GM23338 (cell line): Measurements from ENCODE around the gene HACD2. TPM values are rescaled to one million over a fixed set of nuclear protein-coding genes. Genes with fewer than 3 reads are reported as not detected.

Source experiments
- ATAC-seq: fragments of 200-7000 bp; cut with Tn5 transposase; 3 replicates; pipeline ENCODE4 v1.9.1; 2020
- DNase-seq: peaks from one replicate; pipeline ENCODE4 v3.0.0-alpha.2; 2015; ENCODE audit warnings: low spot score
- H2AFZ ChIP-seq: fragments of 200-600 bp; sonication (generic); 2 replicates; pipeline ENCODE4 v1.8.0; 2016; ENCODE audit warnings: antibody characterized with exemption, mild to moderate bottlenecking, moderate library complexity
- H3F3A ChIP-seq: fragments of 200-600 bp; sonication (generic); replicated peaks from 2 replicates; pipeline ENCODE4 v1.8.0; 2017; ENCODE audit warnings: antibody characterized with exemption, mixed run types, low read depth
- H3K27ac ChIP-seq: fragments of 200-600 bp; sonication (generic); 2 replicates; pipeline ENCODE4 v1.6.1; 2016; ENCODE audit warnings: low read depth
- H3K27me3 ChIP-seq: fragments of 200-600 bp; sonication (generic); 2 replicates; pipeline ENCODE4 v1.8.0; 2016; ENCODE audit warnings: mild to moderate bottlenecking, mixed run types, moderate library complexity; ENCODE audit not compliant: insufficient read depth
- H3K36me3 ChIP-seq: fragments of 200-600 bp; sonication (generic); 2 replicates; pipeline ENCODE4 v1.8.0; 2016; ENCODE audit warnings: mild to moderate bottlenecking; ENCODE audit not compliant: insufficient read depth
- H3K4me1 ChIP-seq: fragments of 200-600 bp; sonication (generic); 2 replicates; pipeline ENCODE4 v1.8.0; 2016; ENCODE audit warnings: mild to moderate bottlenecking, moderate library complexity; ENCODE audit not compliant: insufficient read depth
- H3K4me2 ChIP-seq: fragments of 200-600 bp; sonication (generic); 2 replicates; pipeline ENCODE4 v1.7.1; 2017; ENCODE audit warnings: mixed run types
- H3K4me3 ChIP-seq: fragments of 200-600 bp; sonication (generic); 2 replicates; pipeline ENCODE4 v1.6.1; 2016; ENCODE audit warnings: mixed run types
- H3K79me2 ChIP-seq: fragments of 200-600 bp; sonication (generic); replicated peaks from 2 replicates; pipeline ENCODE4 v1.8.0; 2017; ENCODE audit warnings: mild to moderate bottlenecking; ENCODE audit not compliant: insufficient read depth
- H3K9me2 ChIP-seq: fragments of 200-600 bp; sonication (generic); 2 replicates; pipeline ENCODE4 v1.8.0; 2017; ENCODE audit not compliant: insufficient read depth
- H4K20me1 ChIP-seq: fragments of 200-600 bp; sonication (generic); replicated peaks from 2 replicates; pipeline ENCODE4 v1.8.0; 2017; ENCODE audit warnings: mild to moderate bottlenecking; ENCODE audit not compliant: insufficient read depth
- H3K27ac Mint-ChIP-seq: 2 replicates; pipeline ENCODE4 v1.8.0; 2020; ENCODE audit warnings: inconsistent platforms, mild to moderate bottlenecking, moderate library complexity, mixed read lengths
- H3K27me3 Mint-ChIP-seq: 3 replicates; pipeline ENCODE4 v1.8.0; 2022; ENCODE audit warnings: low read depth, mild to moderate bottlenecking, moderate library complexity, mixed read lengths, inconsistent platforms; ENCODE audit not compliant: insufficient read depth, poor library complexity
- H3K36me3 Mint-ChIP-seq: 3 replicates; pipeline ENCODE4 v1.8.0; 2021; ENCODE audit warnings: low read depth, mild to moderate bottlenecking, inconsistent platforms, moderate library complexity, mixed read lengths
- H3K4me1 Mint-ChIP-seq: 3 replicates; pipeline ENCODE4 v1.8.0; 2020; ENCODE audit warnings: mild to moderate bottlenecking, inconsistent platforms, mixed read lengths
- H3K4me3 Mint-ChIP-seq: 3 replicates; pipeline ENCODE4 v1.8.0; 2021; ENCODE audit warnings: moderate library complexity, mild to moderate bottlenecking, inconsistent platforms, mixed read lengths
- H3K9me3 Mint-ChIP-seq: 3 replicates; pipeline ENCODE4 v1.8.0; 2020; ENCODE audit warnings: moderate library complexity, mild to moderate bottlenecking, inconsistent platforms, mixed read lengths
- CREB1 ChIP-seq: fragments of 250-450 bp; sonication (Bioruptor Pico); IDR thresholded peaks from 2 replicates; pipeline ENCODE4 v1.5.0; 2020; ENCODE audit warnings: low read depth, mild to moderate bottlenecking, moderate library complexity
- EZH2 ChIP-seq: fragments of 200-600 bp; sonication (generic); IDR thresholded peaks from one replicate; pipeline ENCODE4 v1.8.0; 2017; ENCODE audit warnings: antibody characterized with exemption, mild to moderate bottlenecking, low read depth; ENCODE audit not compliant: unreplicated experiment
- EZH2phosphoT487 ChIP-seq: fragments of 200-600 bp; sonication (generic); IDR thresholded peaks from one replicate; pipeline ENCODE4 v1.8.1; 2018; ENCODE audit warnings: antibody characterized with exemption; ENCODE audit not compliant: unreplicated experiment
- JUNB ChIP-seq: IDR thresholded peaks from one replicate; pipeline ENCODE4 v1.6.1; 2016; ENCODE audit warnings: antibody characterized with exemption; ENCODE audit not compliant: unreplicated experiment
- NANOG ChIP-seq: IDR thresholded peaks from 2 replicates; pipeline ENCODE4 v1.6.1; 2016; ENCODE audit warnings: antibody characterized with exemption, borderline replicate concordance
- POLR2AphosphoS5 ChIP-seq: IDR thresholded peaks from 2 replicates; pipeline ENCODE4 v1.6.1; 2016; ENCODE audit warnings: antibody characterized with exemption, low read depth
- STAT1 ChIP-seq: IDR thresholded peaks from one replicate; pipeline ENCODE4 v1.6.1; 2016; ENCODE audit warnings: antibody characterized with exemption; ENCODE audit not compliant: unreplicated experiment
- ZNF114 ChIP-seq: fragments of 250-450 bp; sonication (Bioruptor Pico); IDR thresholded peaks from 2 replicates; pipeline ENCODE4 v1.5.0; 2020; ENCODE audit warnings: mild to moderate bottlenecking, moderate library complexity
- ZNF331 ChIP-seq: fragments of 250-450 bp; sonication (Bioruptor Pico); IDR thresholded peaks from 2 replicates; pipeline ENCODE4 v1.5.0; 2020; ENCODE audit warnings: low read depth, mild to moderate bottlenecking, moderate library complexity
- ZNF462 ChIP-seq: fragments of 250-450 bp; sonication (Bioruptor Pico); IDR thresholded peaks from 2 replicates; pipeline ENCODE4 v1.5.0; 2020; ENCODE audit warnings: mild to moderate bottlenecking, moderate library complexity
- polyA plus RNA-seq: library from polyadenylated mRNA; unstranded; fragments of >200 nt; fragmentation: Nextera tagmentation; extraction: Ambion mirVana; gene quantifications from 2 replicates; pipeline ENCODE4 v1.2.1, GENCODE V29; 2016
- total RNA-seq: library from RNA; depleted of rRNA; stranded (reverse); fragments of >200 nt; shearing (Covaris generic); gene quantifications from 2 replicates; pipeline ENCODE4 v1.2.3, GENCODE V29; 2014
- TF ChIP-seq, protein P1 (sequence below), 2 experiments: fragments of 200-600 bp in 1 of 2; sonication (generic) in 1 of 2; conservative IDR thresholded peaks; 2 replicates each; pipeline versions ENCODE4 v1.5.1 to v1.6.1; 2016 to 2017; ENCODE audit warnings: antibody characterized with exemption in 2 of 2, low read depth in 2 of 2, mild to moderate bottlenecking in 2 of 2, moderate library complexity in 1 of 2
- TF ChIP-seq, protein P2 (sequence below): IDR thresholded peaks from one replicate; pipeline ENCODE4 v1.6.1; 2018; ENCODE audit warnings: antibody characterized with exemption; ENCODE audit not compliant: unreplicated experiment
- TF ChIP-seq, protein P3 (sequence below): IDR thresholded peaks from 2 replicates; pipeline ENCODE4 v1.6.1; 2016; ENCODE audit warnings: antibody characterized with exemption

The HACD2 gene
- total and polyA plus RNA-seq, 2 experiments from 2014 or later = 13.4 to 31.5 TPM

DNA sequence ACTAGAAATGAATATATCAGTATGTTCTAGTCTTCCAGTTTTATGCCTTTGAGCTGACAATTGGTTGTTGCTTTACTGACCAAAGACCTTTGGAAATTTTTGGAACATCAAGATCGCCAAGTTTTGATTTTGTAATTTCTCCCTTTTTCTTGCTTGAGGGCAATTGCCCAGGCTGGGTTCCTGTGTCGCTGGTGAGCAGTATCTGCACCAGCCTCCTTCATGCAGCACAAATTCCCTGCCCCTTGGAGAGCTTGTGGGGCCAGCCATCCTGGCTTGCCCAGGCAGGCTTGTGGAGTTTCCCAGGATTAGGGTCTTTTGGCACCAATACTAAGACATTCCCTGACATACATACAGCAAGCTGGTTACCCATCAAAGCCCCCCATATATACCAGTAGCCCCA is 37.9 kb upstream of the HACD2 start:
- no peak overlapping the region for H3K27ac Mint-ChIP-seq
- Histone ChIP-seq H3F3A (no peaks in the 10 kb centered on the region), H3K79me2 (no peaks in the 10 kb centered on the region), H3K9me2 (no peaks in the 10 kb centered on the region), H3K4me1 (peaks cover 9% of the 10 kb centered on the region; the same call in 1 of the 2 replicates), H3K4me2 (no peak overlapping the region), H3K4me3 (no peak overlapping the region), H3K27me3 (no peaks in the 10 kb centered on the region), H3K27ac (no peak overlapping the region), H2AFZ (no peak overlapping the region), H4K20me1 (no peaks in the 10 kb centered on the region), H3K36me3 (no peaks in the 10 kb centered on the region)
- H3K9me3 Mint-ChIP-seq = no peaks in the 10 kb centered on the region; the same call in 2 of the 3 replicates
- ATAC-seq = no peak
- H3K4me3 Mint-ChIP-seq = no peak overlapping the region
- H3K27me3 Mint-ChIP-seq = peaks cover 6% of the 10 kb centered on the region
- peaks cover 18% of the 10 kb centered on the region for H3K4me1 Mint-ChIP-seq
- H3K36me3 Mint-ChIP-seq = peaks cover 3% of the 10 kb centered on the region; the same call in 2 of the 3 replicates
- no peak for TF ChIP-seq POLR2AphosphoS5
- no peak for TF ChIP-seq EZH2
- no peak for TF ChIP-seq CREB1 (CRISPR knock-in tag)
- TF ChIP-seq, protein P1, sequence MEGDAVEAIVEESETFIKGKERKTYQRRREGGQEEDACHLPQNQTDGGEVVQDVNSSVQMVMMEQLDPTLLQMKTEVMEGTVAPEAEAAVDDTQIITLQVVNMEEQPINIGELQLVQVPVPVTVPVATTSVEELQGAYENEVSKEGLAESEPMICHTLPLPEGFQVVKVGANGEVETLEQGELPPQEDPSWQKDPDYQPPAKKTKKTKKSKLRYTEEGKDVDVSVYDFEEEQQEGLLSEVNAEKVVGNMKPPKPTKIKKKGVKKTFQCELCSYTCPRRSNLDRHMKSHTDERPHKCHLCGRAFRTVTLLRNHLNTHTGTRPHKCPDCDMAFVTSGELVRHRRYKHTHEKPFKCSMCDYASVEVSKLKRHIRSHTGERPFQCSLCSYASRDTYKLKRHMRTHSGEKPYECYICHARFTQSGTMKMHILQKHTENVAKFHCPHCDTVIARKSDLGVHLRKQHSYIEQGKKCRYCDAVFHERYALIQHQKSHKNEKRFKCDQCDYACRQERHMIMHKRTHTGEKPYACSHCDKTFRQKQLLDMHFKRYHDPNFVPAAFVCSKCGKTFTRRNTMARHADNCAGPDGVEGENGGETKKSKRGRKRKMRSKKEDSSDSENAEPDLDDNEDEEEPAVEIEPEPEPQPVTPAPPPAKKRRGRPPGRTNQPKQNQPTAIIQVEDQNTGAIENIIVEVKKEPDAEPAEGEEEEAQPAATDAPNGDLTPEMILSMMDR (conservative IDR thresholded peaks at IDR 0.05; ENCODE audit: low read depth in 2 of 2) = no peak
- TF ChIP-seq, protein P2, sequence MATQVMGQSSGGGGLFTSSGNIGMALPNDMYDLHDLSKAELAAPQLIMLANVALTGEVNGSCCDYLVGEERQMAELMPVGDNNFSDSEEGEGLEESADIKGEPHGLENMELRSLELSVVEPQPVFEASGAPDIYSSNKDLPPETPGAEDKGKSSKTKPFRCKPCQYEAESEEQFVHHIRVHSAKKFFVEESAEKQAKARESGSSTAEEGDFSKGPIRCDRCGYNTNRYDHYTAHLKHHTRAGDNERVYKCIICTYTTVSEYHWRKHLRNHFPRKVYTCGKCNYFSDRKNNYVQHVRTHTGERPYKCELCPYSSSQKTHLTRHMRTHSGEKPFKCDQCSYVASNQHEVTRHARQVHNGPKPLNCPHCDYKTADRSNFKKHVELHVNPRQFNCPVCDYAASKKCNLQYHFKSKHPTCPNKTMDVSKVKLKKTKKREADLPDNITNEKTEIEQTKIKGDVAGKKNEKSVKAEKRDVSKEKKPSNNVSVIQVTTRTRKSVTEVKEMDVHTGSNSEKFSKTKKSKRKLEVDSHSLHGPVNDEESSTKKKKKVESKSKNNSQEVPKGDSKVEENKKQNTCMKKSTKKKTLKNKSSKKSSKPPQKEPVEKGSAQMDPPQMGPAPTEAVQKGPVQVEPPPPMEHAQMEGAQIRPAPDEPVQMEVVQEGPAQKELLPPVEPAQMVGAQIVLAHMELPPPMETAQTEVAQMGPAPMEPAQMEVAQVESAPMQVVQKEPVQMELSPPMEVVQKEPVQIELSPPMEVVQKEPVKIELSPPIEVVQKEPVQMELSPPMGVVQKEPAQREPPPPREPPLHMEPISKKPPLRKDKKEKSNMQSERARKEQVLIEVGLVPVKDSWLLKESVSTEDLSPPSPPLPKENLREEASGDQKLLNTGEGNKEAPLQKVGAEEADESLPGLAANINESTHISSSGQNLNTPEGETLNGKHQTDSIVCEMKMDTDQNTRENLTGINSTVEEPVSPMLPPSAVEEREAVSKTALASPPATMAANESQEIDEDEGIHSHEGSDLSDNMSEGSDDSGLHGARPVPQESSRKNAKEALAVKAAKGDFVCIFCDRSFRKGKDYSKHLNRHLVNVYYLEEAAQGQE = no peak
- TF ChIP-seq, protein P3, sequence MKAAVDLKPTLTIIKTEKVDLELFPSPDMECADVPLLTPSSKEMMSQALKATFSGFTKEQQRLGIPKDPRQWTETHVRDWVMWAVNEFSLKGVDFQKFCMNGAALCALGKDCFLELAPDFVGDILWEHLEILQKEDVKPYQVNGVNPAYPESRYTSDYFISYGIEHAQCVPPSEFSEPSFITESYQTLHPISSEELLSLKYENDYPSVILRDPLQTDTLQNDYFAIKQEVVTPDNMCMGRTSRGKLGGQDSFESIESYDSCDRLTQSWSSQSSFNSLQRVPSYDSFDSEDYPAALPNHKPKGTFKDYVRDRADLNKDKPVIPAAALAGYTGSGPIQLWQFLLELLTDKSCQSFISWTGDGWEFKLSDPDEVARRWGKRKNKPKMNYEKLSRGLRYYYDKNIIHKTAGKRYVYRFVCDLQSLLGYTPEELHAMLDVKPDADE = no peak
- TF ChIP-seq ZNF114 (CRISPR knock-in tag) = no peak
- TF ChIP-seq JUNB = no peak
- no peak for TF ChIP-seq NANOG
- no peak for TF ChIP-seq ZNF462
- TF ChIP-seq EZH2phosphoT487 = no peak
- no peak for TF ChIP-seq ZNF331
- TF ChIP-seq STAT1 = no peak
- DNase-seq = no peak
